OCI-LY7 (cell line): ENCODE measurements around the gene GALNT12. TPM values are rescaled to one million over a fixed set of nuclear protein-coding genes. Genes with fewer than 3 reads are reported as not detected.

Source experiments
- BruUV-seq: library from RNA; stranded (reverse); fragments of 400-500 nt; replicated peaks from 2 replicates; lab custom pipeline; 2021; lab: Mats Ljungman, UMichigan
- CTCF ChIA-PET: fragments of 300-600 bp; sonication (Branson Sonifier 250); formaldehyde crosslinking; loops from one replicate; lab custom pipeline; 2022; ENCODE audit warnings: antibody characterized with exemption; ENCODE audit not compliant: unreplicated experiment; lab: Charles Lee
- POLR2A ChIA-PET: fragments of 300-600 bp; sonication (Branson Sonifier 250); formaldehyde crosslinking; loops from one replicate; lab custom pipeline; 2022; ENCODE audit warnings: antibody characterized with exemption; lab: Charles Lee
- DNase-seq: peaks from one replicate; pipeline ENCODE4 v3.0.0-alpha.2; 2015; ENCODE audit warnings: low spot score
- H2AFZ ChIP-seq: fragments of 200-600 bp; sonication (generic), shearing (Covaris generic); 2 replicates; pipeline ENCODE4 v1.6.1; 2014; ENCODE audit warnings: mild to moderate bottlenecking, antibody characterized with exemption, low read length, moderate library complexity
- H3K27ac ChIP-seq: fragments of 200-600 bp; sonication (generic); 2 replicates; pipeline ENCODE4 v1.5.1; 2014; ENCODE audit warnings: mixed run types, low read depth, mild to moderate bottlenecking, moderate library complexity, low read length, inconsistent platforms; ENCODE audit not compliant: poor library complexity, severe bottlenecking
- H3K36me3 ChIP-seq: fragments of 200-600 bp; sonication (generic); 2 replicates; pipeline ENCODE4 v1.6.1; 2014; ENCODE audit warnings: mild to moderate bottlenecking, antibody characterized with exemption, low read length, moderate library complexity, mixed read lengths; ENCODE audit not compliant: insufficient read depth
- H3K4me1 ChIP-seq: fragments of 200-600 bp; sonication (generic); 2 replicates; pipeline ENCODE4 v1.5.1; 2014; ENCODE audit warnings: mild to moderate bottlenecking, low read length; ENCODE audit not compliant: insufficient read depth, poor library complexity, severe bottlenecking
- H3K4me2 ChIP-seq: fragments of 200-600 bp; sonication (generic); 2 replicates; pipeline ENCODE4 v1.6.1; 2014; ENCODE audit warnings: mild to moderate bottlenecking, low read length
- H3K4me3 ChIP-seq: fragments of 200-600 bp; sonication (generic); 2 replicates; pipeline ENCODE4 v1.5.1; 2014; ENCODE audit warnings: mild to moderate bottlenecking, low read depth, low read length; ENCODE audit not compliant: poor library complexity, severe bottlenecking
- H3K79me2 ChIP-seq: fragments of 200-600 bp; sonication (generic); 2 replicates; pipeline ENCODE4 v1.6.1; 2016; ENCODE audit warnings: low read depth, mild to moderate bottlenecking, low read length, moderate library complexity, mixed read lengths; ENCODE audit not compliant: insufficient read depth
- H3K9me2 ChIP-seq: fragments of 200-600 bp; sonication (generic); 2 replicates; pipeline ENCODE4 v1.6.1; 2016; ENCODE audit warnings: mild to moderate bottlenecking, low read length, mixed read lengths; ENCODE audit not compliant: insufficient read depth
- H3K9me3 ChIP-seq: fragments of 200-600 bp; sonication (generic); 2 replicates; pipeline ENCODE4 v1.6.1; 2014; ENCODE audit warnings: mild to moderate bottlenecking, mixed run types, low read length, mixed read lengths
- H4K20me1 ChIP-seq: fragments of 200-600 bp; sonication (generic); 2 replicates; pipeline ENCODE4 v1.6.1; 2014; ENCODE audit warnings: mild to moderate bottlenecking, antibody characterized with exemption, low read length, moderate library complexity, mixed read lengths; ENCODE audit not compliant: insufficient read depth
- CTCF ChIP-seq: fragments of 200-600 bp; sonication (generic); conservative IDR thresholded peaks from 2 replicates; pipeline ENCODE4 v1.5.1; 2014; ENCODE audit warnings: mild to moderate bottlenecking, antibody characterized with exemption, low read length, moderate library complexity, mixed read lengths
- EZH2phosphoT487 ChIP-seq: fragments of 200-600 bp; sonication (generic); IDR thresholded peaks from 2 replicates; pipeline ENCODE4 v1.6.1; 2018; ENCODE audit warnings: low read depth, borderline replicate concordance, mild to moderate bottlenecking, mixed run types, antibody characterized with exemption, low read length, moderate library complexity, mixed read lengths
- intact Hi-C: fragments of 100-400 bp; cut with micrococcal nuclease; formaldehyde crosslinking; loops from one replicate; pipeline ENCODE4 v1.10.0; 2022; ENCODE audit not compliant: unreplicated experiment
- total RNA-seq, 2 experiments: library from RNA; depleted of rRNA in 1 of 2; stranded (reverse); fragments of >200 nt in 1 of 2; shearing (Covaris generic) in 1 of 2; gene quantifications; 2 replicates each; pipeline ENCODE4 v1.2.3, GENCODE V29; 2014 to 2022

GALNT12 gene
- total RNA-seq, 2 experiments from 2014 or later, result 5.5 to 9.7 TPM

GRCh38 chr9:98836206-98836605 is 28.7 kb downstream of the GALNT12 start:
- Histone ChIP-seq H3K79me2 (no peaks in the 10 kb centered on the region), H3K4me2 (no peak overlapping the region), H3K4me3 (no peak overlapping the region), H3K27ac (no peak overlapping the region), H3K4me1 (no peaks in the 10 kb centered on the region), H2AFZ (no peak overlapping the region), H3K9me3 (no peaks in the 10 kb centered on the region), H3K9me2 (no peaks in the 10 kb centered on the region), H3K36me3 (no peaks in the 10 kb centered on the region), H4K20me1 (no peaks in the 10 kb centered on the region)
- no peak for TF ChIP-seq CTCF
- no peak for TF ChIP-seq EZH2phosphoT487
- ChIA-PET CTCF (no interaction called here), POLR2A (interaction anchor here (0.7 to 1.8 kb wide), 3 partner anchors 10 to 306 kb away, joined by 3 to 5 read pairs (median 3); no protein-coding TSS in a partner anchor)
- intact Hi-C loops, result no loop called here
- no TSS peak for BruUV-seq
- DNase-seq, result no peak

- Histone ChIP-seq H3K9me2 (no peaks in the 10 kb centered on the region), H3K79me2 (no peaks in the 10 kb centered on the region), H3K36me3 (no peaks in the 10 kb centered on the region), H4K20me1 (no peaks in the 10 kb centered on the region), H3K27ac (no peak overlapping the region), H3K4me2 (no peak overlapping the region), H3K4me1 (no peaks in the 10 kb centered on the region), H3K4me3 (no peak overlapping the region), H2AFZ (no peak overlapping the region), H3K9me3 (no peaks in the 10 kb centered on the region)
- POLR2A ChIA-PET, result interaction anchor here (1.8 kb wide), 1 partner anchor 8 kb away, joined by 5 read pairs; no protein-coding TSS in a partner anchor
- no TSS peak for BruUV-seq
- DNase-seq, result no peak
- intact Hi-C loops, result no loop called here
- TF ChIP-seq CTCF (no peak), EZH2phosphoT487 (no peak)
- CTCF ChIA-PET, result no interaction called here
Observed at GRCh38 chr9:98837516-98837915, 30.0 kb downstream of the GALNT12 start.

DNA sequence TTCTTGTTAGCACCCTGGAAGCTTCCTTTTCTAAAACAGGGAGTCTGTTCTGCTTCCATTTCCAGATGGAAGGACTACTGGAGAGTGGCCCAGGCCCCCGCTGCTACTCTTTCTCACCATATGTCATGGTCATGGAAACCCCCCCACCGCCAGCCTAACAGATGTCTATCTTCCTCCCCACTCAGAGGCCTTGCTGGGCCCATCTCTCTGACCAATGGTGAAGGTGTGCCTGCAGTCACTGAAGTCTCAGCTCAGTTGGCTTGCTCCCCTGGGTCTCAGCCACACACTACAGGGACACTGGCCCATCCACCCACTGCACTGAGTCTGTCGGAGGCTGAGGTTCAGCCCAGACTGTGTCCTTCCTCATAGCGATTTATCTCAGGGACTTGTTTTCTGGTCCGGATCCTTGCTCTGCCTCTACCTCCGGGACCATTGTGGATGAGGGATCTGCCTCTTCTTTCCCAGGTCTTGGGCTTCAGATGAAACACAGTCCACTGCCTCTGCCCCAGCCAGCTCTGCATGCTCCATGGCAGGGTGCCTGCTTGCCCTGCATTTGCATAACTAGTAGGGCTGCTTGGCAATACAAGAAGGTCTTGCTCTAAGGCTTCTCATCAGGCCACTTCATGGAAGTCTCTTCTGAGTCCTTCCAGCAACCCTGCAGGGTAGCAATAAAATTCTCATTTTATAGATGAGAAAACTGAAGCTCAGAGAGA is 30.8 kb downstream of the GALNT12 start:
- ChIA-PET POLR2A (no interaction called here), CTCF (no interaction called here)
- no peak overlapping the region for H2AFZ ChIP-seq
- no peak for TF ChIP-seq CTCF
- no peak for TF ChIP-seq EZH2phosphoT487
- no peaks in the 10 kb centered on the region for H3K79me2 ChIP-seq
- no peaks in the 10 kb centered on the region for H3K4me1 ChIP-seq
- BruUV-seq, result no TSS peak
- H3K36me3 ChIP-seq, result no peaks in the 10 kb centered on the region
- no peak overlapping the region for H3K27ac ChIP-seq
- intact Hi-C loops, result no loop called here
- no peaks in the 10 kb centered on the region for H3K9me2 ChIP-seq
- DNase-seq, result no peak
- H3K9me3 ChIP-seq, result no peaks in the 10 kb centered on the region
- H4K20me1 ChIP-seq, result no peaks in the 10 kb centered on the region
- no peak overlapping the region for H3K4me2 ChIP-seq
- no peak overlapping the region for H3K4me3 ChIP-seq
